Stimulated activated CD8-positive, alpha-beta memory T cell treated with anti-CD3 and anti-CD28 coated beads, Interleukin-7, amount 100 ng/mL, for 24 hours (primary cell): ENCODE measurements around the gene ZDHHC11B.
"Not testable (repeated sequence)": the region's sequence is repeated elsewhere in the genome, so short reads cannot be mapped to it uniquely, and the experiment has no call there.

Experiments
- DNase-seq: peaks from one replicate; pipeline ENCODE4 v3.0.0-alpha.2; 2020; ENCODE audit warnings: low read depth

ZDHHC11B gene

DNA sequence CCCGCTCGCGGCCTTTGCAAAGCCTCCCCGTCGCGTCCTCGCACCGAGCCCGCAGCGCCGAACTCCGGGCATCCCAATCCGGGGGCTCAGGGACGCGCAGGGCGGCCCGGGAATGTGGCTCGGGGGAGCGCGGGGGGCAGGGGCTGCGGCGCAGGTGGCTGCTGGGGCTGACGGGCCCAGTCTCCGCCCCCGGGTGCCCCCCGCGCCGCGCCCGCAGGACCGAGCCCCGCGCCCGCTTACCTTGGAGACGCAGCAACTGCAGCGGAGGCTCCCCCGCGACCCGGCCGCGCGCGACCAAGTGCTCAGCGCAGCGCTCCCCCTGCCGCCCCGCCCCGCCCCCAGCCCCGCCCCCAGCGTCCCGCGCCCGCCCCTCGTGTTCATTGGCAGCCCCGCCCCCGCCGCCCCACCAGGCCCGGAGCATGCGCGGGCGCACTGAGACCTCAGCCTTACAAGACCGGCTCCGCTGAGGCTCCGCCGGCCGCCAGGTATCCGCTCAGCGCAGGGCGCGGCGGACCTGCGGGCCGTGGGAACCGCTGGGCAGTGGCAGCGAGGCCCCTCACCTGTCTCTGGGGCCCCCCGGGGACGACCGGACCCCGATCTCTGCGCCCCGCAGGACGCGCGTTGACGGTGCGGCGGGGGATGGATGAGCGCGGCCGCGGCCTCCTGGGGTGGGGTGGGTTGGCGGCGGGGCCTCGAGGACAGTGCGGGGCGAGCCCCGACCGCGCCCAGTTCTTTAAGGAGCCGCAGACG, at the start of gene ZDHHC11B:
ZDHHC11B (minus strand) TSS at position 302 of the 750 bp plus-strand sequence. CDS start 17,810 bp downstream, outside the sequence.
- DNase-seq = peak; percentile 84

- not testable (repeated sequence) for DNase-seq
Measured at GRCh38 chr5:834013-834412, 49.5 kb upstream of the ZDHHC11B start.

DNA sequence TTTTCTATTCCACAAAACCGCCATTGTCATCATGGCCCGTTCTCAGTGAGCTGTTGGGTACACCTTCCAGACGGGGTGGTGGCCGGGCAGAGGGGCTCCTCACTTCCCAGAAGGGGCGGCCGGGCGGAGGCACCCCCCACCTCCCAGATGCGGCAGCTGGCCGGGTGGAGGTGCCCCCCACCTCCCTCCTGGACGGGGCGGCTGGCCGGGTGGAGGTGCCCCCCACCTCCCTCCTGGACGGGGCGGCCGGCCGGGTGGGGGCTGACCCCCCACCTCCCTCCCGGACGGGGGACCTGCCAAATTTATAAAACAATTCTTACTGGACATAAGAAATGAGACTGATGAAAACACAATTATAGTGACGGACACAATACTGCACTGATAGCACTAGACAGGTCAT, 43.7 kb upstream of the ZDHHC11B start:
- DNase-seq = not testable (repeated sequence)

- not testable (repeated sequence) for DNase-seq
Measured at GRCh38 chr5:825544-825943, 41.0 kb upstream of the ZDHHC11B start.

DNA sequence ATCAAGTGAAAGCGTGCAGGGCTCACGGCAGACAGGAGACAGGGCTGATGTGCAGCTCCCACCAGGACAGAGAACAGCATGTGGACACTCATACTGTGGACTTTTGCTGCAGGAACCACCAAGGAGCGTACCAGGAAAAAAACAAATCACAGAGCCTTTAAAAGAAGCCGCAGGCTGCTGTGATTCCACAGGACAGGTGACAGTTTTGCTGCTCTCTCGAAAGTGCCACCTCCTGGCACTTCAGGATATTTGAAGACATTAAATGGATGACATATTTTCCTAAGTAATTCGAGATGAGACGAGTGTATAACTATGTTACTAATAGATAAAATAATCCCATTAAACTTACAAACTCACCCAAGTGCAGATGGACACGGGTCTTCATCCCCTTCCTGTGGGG, 37.0 kb upstream of the ZDHHC11B start:
- no peak for DNase-seq

- no peak for DNase-seq
Measured at GRCh38 chr5:820245-820644, 35.7 kb upstream of the ZDHHC11B start.

- no peak for DNase-seq
Measured at GRCh38 chr5:819078-819477, 34.5 kb upstream of the ZDHHC11B start.

DNA sequence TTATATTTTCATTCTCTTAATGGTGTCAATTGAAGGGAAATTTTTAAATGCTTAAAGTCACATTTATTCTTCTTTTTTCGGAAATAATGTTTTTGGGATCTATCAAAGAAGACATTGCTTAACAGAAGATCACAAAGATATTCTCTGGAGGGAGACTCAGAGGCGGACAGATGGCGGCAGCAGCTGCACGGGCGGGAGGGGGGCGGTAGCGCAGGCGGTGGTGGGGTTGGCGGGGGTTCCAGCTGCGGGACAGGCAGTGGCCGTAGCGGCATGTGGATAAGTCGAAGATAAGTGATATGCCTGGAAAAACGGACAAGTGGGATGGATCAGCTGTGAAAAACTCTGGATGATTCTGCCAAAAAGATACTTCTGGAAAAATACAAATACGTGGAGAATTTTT, 31.6 kb upstream of the ZDHHC11B start:
- no peak for DNase-seq

GRCh38 chr5:815449-815848, 30.9 kb upstream of the ZDHHC11B start:
- DNase-seq = no peak

- not testable (repeated sequence) for DNase-seq
Measured at GRCh38 chr5:813575-813974, 29.0 kb upstream of the ZDHHC11B start.

DNA sequence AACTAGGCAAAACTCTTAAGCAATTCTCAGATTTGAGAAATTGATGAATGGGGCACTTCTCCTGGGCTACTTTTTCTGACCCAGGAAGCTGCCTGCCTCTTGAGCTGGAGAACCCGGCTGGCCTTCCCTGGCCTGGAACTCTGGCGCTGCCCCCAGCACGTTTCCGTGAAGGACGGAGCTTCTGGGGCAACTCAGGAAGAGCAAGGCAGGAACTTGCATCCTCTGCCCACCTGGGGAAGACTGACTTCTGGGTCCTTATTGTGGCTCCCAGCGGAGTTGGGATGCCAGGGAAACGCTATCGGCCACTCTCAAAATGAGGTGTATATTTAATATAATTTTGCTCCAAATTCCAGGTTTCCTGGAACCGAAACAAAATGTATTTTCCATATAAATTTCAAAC, 26.9 kb upstream of the ZDHHC11B start:
- DNase-seq = not testable (repeated sequence)

DNA sequence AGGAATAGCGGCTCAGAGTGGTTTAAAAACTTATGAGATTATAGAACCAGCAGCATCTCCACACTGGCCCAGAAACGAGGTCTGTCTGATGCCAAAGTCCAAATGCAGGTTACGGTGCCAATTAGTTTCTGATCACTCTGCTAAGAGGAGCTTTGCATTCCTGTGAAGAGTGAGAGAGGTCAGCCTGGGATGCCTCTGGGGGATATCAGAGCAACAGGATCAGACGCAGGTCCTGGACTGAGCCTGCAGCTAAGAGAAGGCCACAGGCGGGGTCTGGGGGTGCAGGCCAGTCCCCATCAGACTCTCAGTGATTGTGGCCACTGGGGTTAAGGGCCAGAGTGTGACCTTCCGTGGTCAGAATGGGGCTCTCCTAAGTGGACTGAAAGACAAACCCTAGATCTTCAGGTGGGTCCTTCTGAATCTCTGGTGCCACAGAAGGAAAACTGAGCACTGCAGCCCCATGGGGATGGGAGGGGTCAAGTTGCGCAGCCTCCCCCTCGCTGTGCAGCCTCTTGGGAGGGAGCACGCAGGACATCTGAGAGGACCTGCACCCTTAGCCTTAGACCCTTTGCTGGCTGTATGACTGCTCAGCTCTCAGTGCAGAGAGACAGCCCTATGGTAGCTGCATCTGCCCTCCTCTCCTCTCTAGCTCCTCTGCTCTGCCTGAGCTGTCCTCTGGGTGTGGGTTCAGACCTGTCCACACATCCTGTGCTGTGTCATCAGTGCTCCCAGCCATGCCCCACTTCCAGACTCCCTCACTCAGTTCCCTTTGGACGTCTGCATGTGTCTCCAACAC, 23.4 kb upstream of the ZDHHC11B start:
- DNase-seq = not testable (repeated sequence)

- no peak for DNase-seq
Measured at GRCh38 chr5:801472-801871, 16.9 kb upstream of the ZDHHC11B start.

DNA sequence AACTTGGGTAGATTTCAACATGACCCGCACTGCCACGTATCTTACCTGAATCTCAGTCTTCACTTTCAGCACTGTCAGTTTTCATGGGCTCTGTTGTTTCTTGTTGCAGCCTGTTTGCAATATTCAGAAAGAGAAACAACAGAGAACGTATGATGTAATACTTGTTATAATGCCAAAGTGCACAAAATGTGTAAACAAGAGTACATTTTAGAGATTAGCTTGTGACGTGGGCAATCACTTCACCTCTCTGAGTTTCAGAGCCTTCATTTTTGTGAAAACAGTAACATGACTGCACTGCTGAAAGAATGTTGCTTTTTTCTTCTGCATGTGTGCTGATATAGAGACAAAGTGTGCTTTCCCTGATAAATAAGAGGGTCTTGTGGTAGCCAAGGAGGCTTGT, 16.5 kb upstream of the ZDHHC11B start:
- DNase-seq = not testable (repeated sequence)

GRCh38 chr5:798505-799138, 14.1 kb upstream of the ZDHHC11B start:
- DNase-seq = not testable (repeated sequence)

DNA sequence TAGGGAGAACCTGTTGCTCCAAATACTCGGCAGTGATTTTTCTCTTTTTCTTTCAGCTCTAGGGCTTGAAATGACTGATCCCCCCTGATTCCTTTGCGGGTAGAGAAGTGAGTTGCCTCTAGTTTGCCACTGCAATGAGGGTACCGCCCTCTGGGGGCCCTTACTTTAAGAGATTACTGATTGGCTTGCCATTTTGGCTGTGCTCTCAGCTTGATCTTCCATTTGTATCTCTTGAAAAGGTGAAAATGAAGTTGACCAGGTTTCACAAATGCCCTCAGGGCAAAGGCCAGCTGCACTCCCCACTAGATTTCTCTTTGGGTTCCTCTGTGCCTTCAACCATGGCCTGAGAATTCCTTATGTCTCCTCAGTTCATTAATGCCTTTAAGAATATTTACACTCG, 13.5 kb upstream of the ZDHHC11B start:
- DNase-seq = not testable (repeated sequence)

DNA sequence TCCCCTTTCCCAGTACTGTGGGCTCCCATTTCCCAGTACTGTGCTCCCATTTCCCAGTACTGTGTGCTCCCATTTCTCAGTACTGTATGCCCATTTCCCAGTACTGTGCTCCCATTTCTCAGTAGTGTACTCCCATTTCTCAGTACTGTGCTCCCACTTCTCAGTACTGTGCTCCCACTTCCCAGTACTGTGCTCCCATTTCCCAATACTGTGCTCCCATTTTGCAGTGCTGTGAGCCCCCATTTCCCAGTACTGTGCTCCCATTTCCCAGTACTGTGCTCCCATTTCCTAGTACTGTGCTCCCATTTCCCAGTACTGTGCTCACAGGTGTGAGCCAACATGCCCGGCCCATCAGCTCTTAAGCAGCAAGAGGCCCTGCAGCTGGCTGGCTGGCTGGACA, 11.3 kb upstream of the ZDHHC11B start:
- DNase-seq = not testable (repeated sequence)

- DNase-seq = not testable (repeated sequence)
Measured at GRCh38 chr5:794948-795347, 10.4 kb upstream of the ZDHHC11B start.

GRCh38 chr5:788703-789102, 4.2 kb upstream of the ZDHHC11B start:
- not testable (repeated sequence) for DNase-seq

- not testable (repeated sequence) for DNase-seq
Measured at GRCh38 chr5:787857-788233, 3.3 kb upstream of the ZDHHC11B start.

DNA sequence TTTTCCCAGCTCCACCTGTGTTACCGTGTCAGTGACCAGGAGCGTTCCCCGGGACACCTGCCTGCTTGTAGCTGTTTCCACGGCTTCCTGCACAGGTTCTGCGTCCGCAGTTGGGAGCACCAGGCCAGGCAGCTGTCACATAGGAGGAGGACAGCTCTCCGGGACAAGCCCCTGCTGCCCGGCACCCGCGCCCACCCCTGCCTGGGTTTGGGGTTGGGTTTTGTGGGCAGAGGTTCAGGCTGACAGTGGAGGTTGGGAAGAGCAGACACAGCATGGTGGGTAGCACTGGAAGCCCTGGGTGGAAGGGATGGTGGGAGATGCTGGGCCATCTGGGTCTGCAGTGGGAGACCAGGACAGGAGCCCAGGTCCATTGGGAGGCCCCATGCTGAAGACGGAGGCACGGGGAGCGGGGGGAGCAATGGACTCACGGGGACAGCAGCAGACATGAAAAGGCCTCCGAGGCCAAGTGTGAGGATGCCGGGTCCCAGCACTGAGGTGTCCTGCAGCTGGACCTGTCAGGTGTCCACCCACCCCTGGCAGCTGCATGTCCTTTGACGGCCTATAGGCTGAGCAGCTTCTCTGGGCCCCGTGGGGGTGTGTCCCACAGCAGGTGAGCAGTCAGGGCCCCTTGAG, 2.8 kb upstream of the ZDHHC11B start:
- not testable (repeated sequence) for DNase-seq

- not testable (repeated sequence) for DNase-seq
Measured at GRCh38 chr5:785181-785705, 714 bp upstream of the ZDHHC11B start.
